ENCODE data around the gene TENM4. TPM values are rescaled to one million over a fixed set of nuclear protein-coding genes. Genes with fewer than 3 reads are reported as not detected.

Gene TENM4
- total RNA-seq, 2 donors from 2014 or later = 2.6 to 6.8 TPM

- TF ChIP-seq CTCF (IDR thresholded peaks at IDR 0.05) (no peak), POLR2A (IDR thresholded peaks at IDR 0.05) (no peak), POLR2AphosphoS5 (IDR thresholded peaks at IDR 0.05) (no peak)
- Histone ChIP-seq H3K27me3 (replicated peaks; ENCODE audit: insufficient read depth) (no peaks in the 10 kb centered on the region), H3K4me1 (replicated peaks) (no peaks in the 10 kb centered on the region), H3K4me3 (no peak overlapping the region), H3K36me3 (no peaks in the 10 kb centered on the region), H3K27ac (no peak overlapping the region), H3K9me3 (no peaks in the 10 kb centered on the region)
- intact Hi-C loops (cut with DNase I) = no loop called here
- 73% methylated on average over 2 of the region's 2 CpGs for WGBS
- DNase-seq (ENCODE audit: low spot score) = no peak
These were observed 155.1 kb downstream of the TENM4 start for GRCh38 chr11:79285756-79286155.

- Histone ChIP-seq H3K4me1 (replicated peaks) (no peaks in the 10 kb centered on the region), H3K27ac (no peak overlapping the region), H3K27me3 (replicated peaks; ENCODE audit: insufficient read depth) (no peaks in the 10 kb centered on the region), H3K4me3 (no peak overlapping the region), H3K36me3 (no peaks in the 10 kb centered on the region), H3K9me3 (no peaks in the 10 kb centered on the region)
- TF ChIP-seq POLR2A (IDR thresholded peaks at IDR 0.05) = no peak
- no peak for TF ChIP-seq POLR2AphosphoS5 (IDR thresholded peaks at IDR 0.05)
- no peak for TF ChIP-seq CTCF (IDR thresholded peaks at IDR 0.05)
- DNase-seq (ENCODE audit: low spot score) = no peak
- intact Hi-C loops (cut with DNase I) = no loop called here
- 30% methylated on average over 2 of the region's 2 CpGs for WGBS
These were observed 164.0 kb downstream of the TENM4 start for GRCh38 chr11:79276736-79277325.

- H3K4me3 ChIP-seq = no peak overlapping the region
- no peaks in the 10 kb centered on the region for H3K36me3 ChIP-seq
- no peak overlapping the region for H3K27ac ChIP-seq
- H3K27me3 ChIP-seq (replicated peaks; ENCODE audit: insufficient read depth) = no peaks in the 10 kb centered on the region
- no peaks in the 10 kb centered on the region for H3K9me3 ChIP-seq
- WGBS = 30% methylated on average over 9 of the region's 9 CpGs
- intact Hi-C loops (cut with DNase I) = no loop called here
- no peaks in the 10 kb centered on the region for H3K4me1 ChIP-seq (replicated peaks)
- TF ChIP-seq POLR2AphosphoS5 (IDR thresholded peaks at IDR 0.05) (no peak), POLR2A (IDR thresholded peaks at IDR 0.05) (no peak), CTCF (IDR thresholded peaks at IDR 0.05) (no peak)
- no peak for DNase-seq (ENCODE audit: low spot score)
These were observed 166.0 kb downstream of the TENM4 start for GRCh38 chr11:79274636-79275331.

GRCh38 chr11:79273781-79274180 lies 167.0 kb downstream of the TENM4 start:
- Histone ChIP-seq H3K4me3 (no peak overlapping the region), H3K27me3 (replicated peaks; ENCODE audit: insufficient read depth) (no peaks in the 10 kb centered on the region), H3K9me3 (no peaks in the 10 kb centered on the region), H3K4me1 (replicated peaks) (no peaks in the 10 kb centered on the region), H3K36me3 (no peaks in the 10 kb centered on the region), H3K27ac (no peak overlapping the region)
- TF ChIP-seq CTCF (IDR thresholded peaks at IDR 0.05) (no peak), POLR2AphosphoS5 (IDR thresholded peaks at IDR 0.05) (no peak), POLR2A (IDR thresholded peaks at IDR 0.05) (no peak)
- intact Hi-C loops (cut with DNase I) = no loop called here
- WGBS = 91% methylated on average over 3 of the region's 3 CpGs
- no peak for DNase-seq (ENCODE audit: low spot score)
